ENCODE results near the gene DOP1B.
"Not testable (repeated sequence)": the region's sequence is repeated elsewhere in the genome, so short reads cannot be mapped to it uniquely, and the experiment has no call there.

The DOP1B gene

GRCh38 chr21:36156815-36157670 is at the start of gene DOP1B:
Gene DOP1B, plus strand, starts transcription at chr21:36156824. Its CDS starts 7,910 bp downstream, at chr21:36164734.
- DNase-seq, result no peak

- no peak for DNase-seq
These were observed 46.8 kb upstream of the DOP1B start for GRCh38 chr21:36109868-36110267.

- no peak for DNase-seq
These were observed 45.4 kb upstream of the DOP1B start for GRCh38 chr21:36111238-36111637.

GRCh38 chr21:36113647-36114428 is 42.8 kb upstream of the DOP1B start:
- DNase-seq, result peak; percentile 70

GRCh38 chr21:36115138-36115730 is 41.4 kb upstream of the DOP1B start:
- DNase-seq, result no peak

- DNase-seq, result no peak
These were observed 39.3 kb upstream of the DOP1B start for GRCh38 chr21:36117286-36117741.

GRCh38 chr21:36120304-36120888 is 36.2 kb upstream of the DOP1B start:
- no peak for DNase-seq

- DNase-seq, result no peak
These were observed 33.6 kb upstream of the DOP1B start for GRCh38 chr21:36122977-36123376.

GRCh38 chr21:36124395-36124794 is 32.2 kb upstream of the DOP1B start:
- DNase-seq, result no peak

- peak; percentile 70 for DNase-seq
These were observed 31.0 kb upstream of the DOP1B start for GRCh38 chr21:36125512-36126207.

- DNase-seq, result no peak
These were observed 30.4 kb upstream of the DOP1B start for GRCh38 chr21:36126208-36126565.

- DNase-seq, result no peak
These were observed 30.0 kb upstream of the DOP1B start for GRCh38 chr21:36126621-36127110.

- no peak for DNase-seq
These were observed 29.2 kb upstream of the DOP1B start for GRCh38 chr21:36127250-36127904.

GRCh38 chr21:36127977-36128376 is 28.6 kb upstream of the DOP1B start:
- no peak for DNase-seq

- DNase-seq, result no peak
These were observed 27.4 kb upstream of the DOP1B start for GRCh38 chr21:36129219-36129618.

GRCh38 chr21:36130414-36130762 is 26.2 kb upstream of the DOP1B start:
- not testable (repeated sequence) for DNase-seq

GRCh38 chr21:36130839-36131238 is 25.8 kb upstream of the DOP1B start:
- not testable (repeated sequence) for DNase-seq

GRCh38 chr21:36132696-36133095 is 23.9 kb upstream of the DOP1B start:
- DNase-seq, result no peak

- peak; percentile 43 for DNase-seq
These were observed 21.7 kb upstream of the DOP1B start, which contains the start of gene CBR3 for GRCh38 chr21:36134803-36135390. Gene CBR3, plus strand, starts transcription at chr21:36135079. Its CDS starts 114 bp downstream, at chr21:36135193.

- peak; percentile 52 for DNase-seq
These were observed 21.1 kb upstream of the DOP1B start for GRCh38 chr21:36135391-36136102.

- DNase-seq, result not testable (repeated sequence)
These were observed 16.8 kb upstream of the DOP1B start for GRCh38 chr21:36139791-36140190.

Data from CD4-positive, alpha-beta T cell treated with Interleukin-17A for 1 hour (primary cell).